GM13976 (cell line): Measurements from ENCODE around the gene TSPAN9.
A peak's percentile ranks its signal among the peaks of the same experiment; 100 is the strongest.

Experiments used
- DNase-seq: peaks from one replicate; pipeline ENCODE4 v3.0.0; 2012; ENCODE audit warnings: low spot score
- CTCF ChIP-seq: IDR thresholded peaks from 2 replicates; pipeline ENCODE4 v1.5.1; 2012; ENCODE audit warnings: borderline replicate concordance, mild to moderate bottlenecking; ENCODE audit not compliant: insufficient read depth; ENCODE audit errors: extremely low read depth, missing control alignments, control extremely low read depth
- in situ Hi-C: fragments of 300-500 bp; cut with MboI; formaldehyde crosslinking; loops from one replicate; pipeline ENCODE4 v1.12.0; 2022; ENCODE audit warnings: low sequenced_read_pairs, mixed read lengths, inconsistent platforms; ENCODE audit not compliant: unreplicated experiment

TSPAN9 gene

GRCh38 chr12:3272958-3273357, 195.8 kb downstream of the TSPAN9 start:
- DNase-seq = no peak
- in situ Hi-C loops = loop anchor here (10.0 kb wide), 1 partner anchor 138 kb away; no protein-coding TSS in a partner anchor
- TF ChIP-seq CTCF = no peak

GRCh38 chr12:3273409-3273853, 196.3 kb downstream of the TSPAN9 start:
- TF ChIP-seq CTCF = no peak
- in situ Hi-C loops = loop anchor here (10.0 kb wide), 1 partner anchor 139 kb away; no protein-coding TSS in a partner anchor
- no peak for DNase-seq

GRCh38 chr12:3274664-3275063, 197.5 kb downstream of the TSPAN9 start:
- in situ Hi-C loops = loop anchor here (10.0 kb wide), 1 partner anchor 140 kb away; no protein-coding TSS in a partner anchor
- TF ChIP-seq CTCF = no peak
- DNase-seq = no peak

- in situ Hi-C loops = loop anchor here (10.0 kb wide), 1 partner anchor 141 kb away; no protein-coding TSS in a partner anchor
- DNase-seq = peak; percentile 91
- TF ChIP-seq CTCF = peak; percentile 98
These were observed 198.2 kb downstream of the TSPAN9 start for GRCh38 chr12:3275171-3276041.

GRCh38 chr12:3276226-3276625, 199.0 kb downstream of the TSPAN9 start:
- no peak for DNase-seq
- in situ Hi-C loops = loop anchor here (10.0 kb wide), 1 partner anchor 141 kb away; no protein-coding TSS in a partner anchor
- no peak for TF ChIP-seq CTCF

GRCh38 chr12:3277306-3277943, 200.2 kb downstream of the TSPAN9 start:
- no peak for DNase-seq
- no peak for TF ChIP-seq CTCF
- in situ Hi-C loops = loop anchor here (10.0 kb wide), 1 partner anchor 143 kb away; no protein-coding TSS in a partner anchor
